Retinal pigment epithelial cell (primary cell): ENCODE results near the gene TAF1.
"Not testable (repeated sequence)": the region's sequence is repeated elsewhere in the genome, so short reads cannot be mapped to it uniquely, and the experiment has no call there.

Experiments
- DNase-seq: peaks from one replicate; pipeline ENCODE4 v3.0.0-alpha.2; 2010; ENCODE audit warnings: low read depth
- H3K4me3 ChIP-seq: 2 replicates; pipeline ENCODE4 v1.5.1; 2011; ENCODE audit warnings: mild to moderate bottlenecking, low read length, control low read depth, moderate library complexity
- TF ChIP-seq, protein P1 (sequence below): conservative IDR thresholded peaks from 2 replicates; pipeline ENCODE4 v1.5.1; 2011; ENCODE audit warnings: low read depth, low read length, control low read depth, inconsistent platforms

Gene TAF1

GRCh38 chrX:71475785-71476540, 109.8 kb downstream of the TAF1 start:
- TF ChIP-seq, protein P1, sequence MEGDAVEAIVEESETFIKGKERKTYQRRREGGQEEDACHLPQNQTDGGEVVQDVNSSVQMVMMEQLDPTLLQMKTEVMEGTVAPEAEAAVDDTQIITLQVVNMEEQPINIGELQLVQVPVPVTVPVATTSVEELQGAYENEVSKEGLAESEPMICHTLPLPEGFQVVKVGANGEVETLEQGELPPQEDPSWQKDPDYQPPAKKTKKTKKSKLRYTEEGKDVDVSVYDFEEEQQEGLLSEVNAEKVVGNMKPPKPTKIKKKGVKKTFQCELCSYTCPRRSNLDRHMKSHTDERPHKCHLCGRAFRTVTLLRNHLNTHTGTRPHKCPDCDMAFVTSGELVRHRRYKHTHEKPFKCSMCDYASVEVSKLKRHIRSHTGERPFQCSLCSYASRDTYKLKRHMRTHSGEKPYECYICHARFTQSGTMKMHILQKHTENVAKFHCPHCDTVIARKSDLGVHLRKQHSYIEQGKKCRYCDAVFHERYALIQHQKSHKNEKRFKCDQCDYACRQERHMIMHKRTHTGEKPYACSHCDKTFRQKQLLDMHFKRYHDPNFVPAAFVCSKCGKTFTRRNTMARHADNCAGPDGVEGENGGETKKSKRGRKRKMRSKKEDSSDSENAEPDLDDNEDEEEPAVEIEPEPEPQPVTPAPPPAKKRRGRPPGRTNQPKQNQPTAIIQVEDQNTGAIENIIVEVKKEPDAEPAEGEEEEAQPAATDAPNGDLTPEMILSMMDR: no peak
- H3K4me3 ChIP-seq: no peak overlapping the region
- DNase-seq: no peak

DNA sequence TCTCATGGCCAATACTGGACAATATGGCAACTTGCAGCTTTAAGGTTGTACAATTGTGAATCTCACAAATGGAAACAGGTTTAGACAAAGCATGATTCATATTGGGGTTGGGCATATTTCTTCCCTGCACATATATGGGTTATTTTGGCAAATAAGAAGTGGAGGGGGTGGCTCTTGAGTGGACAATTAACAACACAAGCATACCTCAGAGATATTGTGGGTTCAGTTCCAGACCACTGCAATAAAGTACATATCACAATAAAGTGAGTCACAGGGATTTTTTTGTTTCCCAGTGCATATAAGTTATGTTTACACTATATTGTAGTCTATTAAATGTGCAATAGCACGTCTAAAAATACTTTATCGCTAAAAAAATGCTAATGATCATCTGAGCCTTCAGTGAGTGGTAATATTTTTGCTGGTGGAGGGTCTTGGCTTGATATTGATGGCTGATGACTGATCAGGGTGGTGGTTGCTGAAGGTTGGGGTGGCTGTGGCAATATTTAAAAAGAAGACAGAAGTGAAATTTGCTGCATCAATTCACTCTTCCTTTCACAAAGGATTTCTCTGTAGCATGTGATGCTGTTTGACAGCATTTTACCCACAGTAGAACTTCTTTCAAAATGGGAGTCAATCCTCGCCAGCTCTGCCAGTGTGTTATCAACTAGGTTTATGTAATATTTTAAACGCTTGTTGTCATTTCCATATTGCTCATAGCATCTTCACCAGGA, 116.2 kb downstream of the TAF1 start:
- DNase-seq: no peak
- TF ChIP-seq, protein P1: no peak
- H3K4me3 ChIP-seq: no peak overlapping the region

- no peak overlapping the region for H3K4me3 ChIP-seq
- DNase-seq: no peak
- TF ChIP-seq, protein P1: no peak
Observed at GRCh38 chrX:71487814-71488213, 121.7 kb downstream of the TAF1 start.

DNA sequence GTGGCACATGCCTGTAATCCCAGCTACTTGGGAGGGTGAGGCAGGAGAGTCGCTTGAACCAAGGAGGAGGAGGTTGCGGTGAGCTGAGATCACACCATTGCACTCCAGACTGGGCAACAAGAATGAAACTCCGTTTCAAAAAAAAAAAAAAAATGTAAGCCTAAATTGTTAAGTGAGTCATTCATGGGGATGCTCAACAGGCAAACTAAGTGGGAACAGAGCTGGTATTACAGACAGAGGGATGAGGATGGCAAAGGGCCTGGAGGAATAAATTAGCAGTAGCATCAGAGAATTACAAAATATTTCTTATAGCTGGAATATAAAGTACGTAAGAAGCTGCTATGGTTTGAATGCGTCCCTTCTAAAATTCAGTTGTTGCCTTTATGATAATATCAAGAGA, 123.4 kb downstream of the TAF1 start:
- no peak overlapping the region for H3K4me3 ChIP-seq
- no peak for DNase-seq
- TF ChIP-seq, protein P1: no peak

DNA sequence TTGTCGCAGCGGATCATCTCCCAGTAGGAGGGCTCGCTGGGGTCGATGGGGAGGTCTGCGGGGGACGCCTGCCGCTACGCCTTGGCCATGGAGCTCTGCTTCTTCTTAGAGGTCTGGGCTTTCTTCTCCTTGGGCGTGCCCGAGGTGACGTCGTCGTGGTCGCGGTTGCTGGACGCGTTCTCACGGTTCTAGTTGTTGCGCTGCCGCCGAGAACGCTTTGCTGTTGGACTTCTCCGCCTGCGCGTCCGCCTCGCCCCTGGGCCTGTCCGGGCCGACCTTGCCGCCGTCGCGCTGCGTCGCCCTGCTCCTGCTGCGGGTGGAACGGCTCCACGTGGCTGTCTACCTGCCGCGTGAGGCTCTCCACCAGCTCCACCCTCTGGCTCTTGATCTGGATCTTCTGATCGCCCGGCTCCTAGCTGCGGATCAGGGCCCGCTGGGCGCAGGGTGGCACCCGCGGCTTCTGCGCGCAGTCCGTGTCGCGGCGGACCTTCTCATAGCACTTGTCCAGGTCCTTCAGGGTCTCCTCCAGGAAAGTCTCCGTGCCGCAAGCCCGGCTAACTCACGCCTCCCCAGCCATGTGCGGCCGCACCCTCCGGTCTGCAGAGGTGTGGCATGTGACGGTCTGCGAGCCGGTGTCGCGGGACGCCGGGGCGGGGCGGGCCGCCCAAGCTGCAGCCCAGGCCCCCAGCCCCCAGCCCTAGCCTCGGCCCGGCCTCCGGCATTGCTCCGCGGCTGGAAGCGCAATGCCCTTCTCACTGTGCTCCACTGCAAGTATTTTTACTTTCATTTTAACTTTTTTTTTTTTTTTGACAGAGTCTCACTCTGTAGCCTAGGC, 126.3 kb downstream of the TAF1 start:
- H3K4me3 ChIP-seq: peak overlapping the region; percentile 34
- no peak for DNase-seq
- TF ChIP-seq, protein P1: no peak

- DNase-seq: peak; percentile 18
- TF ChIP-seq, protein P1: no peak
- H3K4me3 ChIP-seq: no peak overlapping the region
Observed at GRCh38 chrX:71493111-71493613, 127.0 kb downstream of the TAF1 start.

DNA sequence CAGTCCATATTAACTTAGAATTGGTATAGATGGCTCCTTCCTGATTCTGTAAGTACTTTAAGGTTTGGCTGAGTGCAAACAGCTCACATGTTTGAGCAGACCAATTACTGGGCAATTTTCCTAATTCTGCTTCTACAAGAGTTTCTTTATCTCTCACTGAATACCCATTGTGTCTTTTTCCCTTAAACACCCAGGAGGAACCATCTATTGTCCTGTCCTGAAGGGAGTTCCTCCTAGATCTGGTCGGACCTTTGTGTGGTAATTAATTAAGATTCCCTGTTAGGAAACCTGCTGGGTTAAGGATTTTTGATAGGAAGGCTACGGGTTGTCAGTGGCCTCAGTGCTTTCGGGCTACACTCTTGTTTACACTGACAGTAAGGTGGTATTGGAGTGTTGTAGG, 129.8 kb downstream of the TAF1 start:
- not testable (repeated sequence) for H3K4me3 ChIP-seq, DNase-seq
